OCI-LY1 (cell line): ENCODE measurements around the gene LENG1.
A peak's percentile ranks its signal among the peaks of the same experiment; 100 is the strongest.

ENCODE experiments used
- H2AFZ ChIP-seq: fragments of 200-600 bp; sonication (generic), shearing (Covaris generic); 2 replicates; pipeline ENCODE4 v1.6.0; 2014; ENCODE audit warnings: antibody characterized with exemption, mild to moderate bottlenecking, low read length
- H3F3A ChIP-seq: fragments of 200-600 bp; sonication (generic), shearing (Covaris generic); 2 replicates; pipeline ENCODE4 v1.6.0; 2014; ENCODE audit warnings: mild to moderate bottlenecking, antibody characterized with exemption, low read length, moderate library complexity; ENCODE audit not compliant: insufficient read depth
- H3K27ac ChIP-seq: fragments of 200-600 bp; sonication (generic); 2 replicates; pipeline ENCODE4 v1.5.1; 2014; ENCODE audit warnings: low read length, mixed run types, mild to moderate bottlenecking, low read depth; ENCODE audit not compliant: poor library complexity, severe bottlenecking
- H3K27me3 ChIP-seq: fragments of 200-600 bp; sonication (generic); 2 replicates; pipeline ENCODE4 v1.6.0; 2014; ENCODE audit warnings: antibody characterized with exemption, mild to moderate bottlenecking, low read length, moderate library complexity; ENCODE audit not compliant: insufficient read depth
- H3K36me3 ChIP-seq: fragments of 200-600 bp; sonication (generic); 2 replicates; pipeline ENCODE4 v1.6.1; 2014; ENCODE audit warnings: mild to moderate bottlenecking, antibody characterized with exemption, low read length, moderate library complexity, mixed read lengths; ENCODE audit not compliant: insufficient read depth
- H3K4me1 ChIP-seq: fragments of 200-600 bp; sonication (generic); 2 replicates; pipeline ENCODE4 v1.5.1; 2014; ENCODE audit warnings: mild to moderate bottlenecking, low read length, moderate library complexity; ENCODE audit not compliant: insufficient read depth, severe bottlenecking
- H3K4me2 ChIP-seq: fragments of 200-600 bp; sonication (generic), shearing (Covaris generic); 2 replicates; pipeline ENCODE4 v1.6.1; 2014; ENCODE audit warnings: low read length
- H3K4me3 ChIP-seq: fragments of 200-600 bp; sonication (generic); 2 replicates; pipeline ENCODE4 v1.5.1; 2014; ENCODE audit warnings: low read length, low read depth, mild to moderate bottlenecking, mixed read lengths; ENCODE audit not compliant: poor library complexity, severe bottlenecking
- H3K79me2 ChIP-seq: fragments of 200-600 bp; shearing (Covaris generic); 2 replicates; pipeline ENCODE4 v1.6.1; 2016; ENCODE audit warnings: mixed run types, low read length, mixed read lengths; ENCODE audit not compliant: insufficient read depth
- H3K9ac ChIP-seq: fragments of 200-600 bp; sonication (generic), shearing (Covaris generic); 2 replicates; pipeline ENCODE4 v1.6.1; 2014; ENCODE audit warnings: mild to moderate bottlenecking, low read length, mixed read lengths
- H3K9me2 ChIP-seq: fragments of 200-600 bp; sonication (generic), shearing (Covaris generic); 2 replicates; pipeline ENCODE4 v1.6.1; 2014; ENCODE audit warnings: low read depth, mild to moderate bottlenecking, low read length, mixed read lengths
- H3K9me3 ChIP-seq: fragments of 200-600 bp; shearing (Covaris generic); 2 replicates; pipeline ENCODE4 v1.6.1; 2014; ENCODE audit warnings: low read length, mixed read lengths
- H4K20me1 ChIP-seq: fragments of 200-600 bp; sonication (generic), shearing (Covaris generic); 2 replicates; pipeline ENCODE4 v1.6.0; 2016; ENCODE audit warnings: mild to moderate bottlenecking, low read length; ENCODE audit not compliant: insufficient read depth
- EZH2 ChIP-seq: fragments of 200-600 bp; sonication (generic), shearing (Covaris generic); IDR thresholded peaks from 2 replicates; pipeline ENCODE4 v1.8.0; 2017; ENCODE audit warnings: borderline replicate concordance, mixed run types, mild to moderate bottlenecking, antibody characterized with exemption, low read length, moderate library complexity, mixed read lengths
- TF ChIP-seq, protein P1 (sequence below): fragments of 200-600 bp; sonication (generic), shearing (Covaris generic); IDR thresholded peaks from 2 replicates; pipeline ENCODE4 v1.5.1; 2017; ENCODE audit warnings: mild to moderate bottlenecking, antibody characterized with exemption, low read length, moderate library complexity, mixed read lengths

LENG1 gene

DNA sequence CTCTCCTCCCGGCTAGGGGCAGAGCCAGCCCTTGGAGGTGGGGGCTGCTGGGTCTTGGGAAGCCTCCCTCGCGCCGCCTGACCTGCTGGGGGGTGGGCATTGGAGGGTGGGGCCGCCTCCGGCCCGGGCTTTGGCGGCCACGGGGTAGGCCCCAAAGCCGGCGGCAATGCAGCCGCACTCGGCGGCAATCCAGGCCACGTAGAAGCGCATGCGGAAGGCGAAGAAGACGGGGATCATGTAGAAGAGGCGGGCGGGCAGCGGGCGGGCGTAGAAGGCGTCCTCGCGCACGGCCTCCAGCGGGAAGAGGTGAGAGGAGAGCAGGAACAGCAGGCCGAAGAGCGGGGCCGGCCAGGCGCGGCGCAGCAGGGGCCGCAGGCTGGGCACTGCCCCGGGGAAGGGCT, 21.2 kb upstream of the LENG1 start:
- Histone ChIP-seq H2AFZ (no peak overlapping the region), H3K9me3 (no peaks in the 10 kb centered on the region), H3K79me2 (no peaks in the 10 kb centered on the region), H3K4me1 (peaks cover 10% of the 10 kb centered on the region), H3K27me3 (no peaks in the 10 kb centered on the region), H3K9me2 (no peaks in the 10 kb centered on the region), H3K36me3 (no peaks in the 10 kb centered on the region), H3K4me3 (no peak overlapping the region), H3K9ac (no peak overlapping the region), H3K4me2 (no peak overlapping the region), H3K27ac (no peak overlapping the region), H4K20me1 (no peaks in the 10 kb centered on the region), H3F3A (no peaks in the 10 kb centered on the region)
- TF ChIP-seq, protein P1, sequence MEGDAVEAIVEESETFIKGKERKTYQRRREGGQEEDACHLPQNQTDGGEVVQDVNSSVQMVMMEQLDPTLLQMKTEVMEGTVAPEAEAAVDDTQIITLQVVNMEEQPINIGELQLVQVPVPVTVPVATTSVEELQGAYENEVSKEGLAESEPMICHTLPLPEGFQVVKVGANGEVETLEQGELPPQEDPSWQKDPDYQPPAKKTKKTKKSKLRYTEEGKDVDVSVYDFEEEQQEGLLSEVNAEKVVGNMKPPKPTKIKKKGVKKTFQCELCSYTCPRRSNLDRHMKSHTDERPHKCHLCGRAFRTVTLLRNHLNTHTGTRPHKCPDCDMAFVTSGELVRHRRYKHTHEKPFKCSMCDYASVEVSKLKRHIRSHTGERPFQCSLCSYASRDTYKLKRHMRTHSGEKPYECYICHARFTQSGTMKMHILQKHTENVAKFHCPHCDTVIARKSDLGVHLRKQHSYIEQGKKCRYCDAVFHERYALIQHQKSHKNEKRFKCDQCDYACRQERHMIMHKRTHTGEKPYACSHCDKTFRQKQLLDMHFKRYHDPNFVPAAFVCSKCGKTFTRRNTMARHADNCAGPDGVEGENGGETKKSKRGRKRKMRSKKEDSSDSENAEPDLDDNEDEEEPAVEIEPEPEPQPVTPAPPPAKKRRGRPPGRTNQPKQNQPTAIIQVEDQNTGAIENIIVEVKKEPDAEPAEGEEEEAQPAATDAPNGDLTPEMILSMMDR: no peak
- no peak for TF ChIP-seq EZH2

DNA sequence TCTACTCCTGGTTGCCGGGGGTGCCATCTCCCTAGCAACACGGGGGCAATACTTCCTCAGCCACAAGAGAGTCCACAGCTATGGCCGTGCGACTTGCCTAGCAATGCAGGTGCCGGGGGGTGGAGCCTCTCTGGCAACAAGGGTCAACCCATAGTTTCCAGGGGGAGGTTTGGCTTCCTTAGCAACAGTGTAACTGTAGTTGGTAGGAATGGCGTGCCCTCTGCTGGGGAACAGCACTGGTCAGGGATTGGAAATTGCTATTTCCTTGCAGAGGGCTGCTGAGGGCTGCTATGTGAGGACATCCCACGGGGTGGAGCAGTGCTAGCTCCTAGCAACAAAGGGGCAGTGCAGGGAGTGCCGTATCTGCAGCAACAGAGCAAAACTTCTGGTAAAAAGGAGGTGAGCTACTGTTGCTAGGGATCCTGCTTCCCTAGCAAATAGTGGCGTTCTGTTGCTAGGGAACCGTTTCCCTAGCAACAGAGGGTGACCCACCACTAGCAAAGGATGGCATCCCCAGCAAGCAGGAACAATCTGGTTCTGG, 20.5 kb upstream of the LENG1 start:
- no peaks in the 10 kb centered on the region for H3F3A ChIP-seq
- peaks cover 10% of the 10 kb centered on the region for H3K4me1 ChIP-seq
- TF ChIP-seq, protein P1: peak; percentile 64
- TF ChIP-seq EZH2: no peak
- no peaks in the 10 kb centered on the region for H3K9me2 ChIP-seq
- no peaks in the 10 kb centered on the region for H3K27me3 ChIP-seq
- H3K4me2 ChIP-seq: no peak overlapping the region
- H3K9me3 ChIP-seq: no peaks in the 10 kb centered on the region
- no peak overlapping the region for H3K9ac ChIP-seq
- no peak overlapping the region for H3K27ac ChIP-seq
- no peak overlapping the region for H2AFZ ChIP-seq
- no peaks in the 10 kb centered on the region for H3K79me2 ChIP-seq
- no peak overlapping the region for H3K4me3 ChIP-seq
- H3K36me3 ChIP-seq: peaks cover 4% of the 10 kb centered on the region; the same call in 1 of the 2 replicates
- no peaks in the 10 kb centered on the region for H4K20me1 ChIP-seq

DNA sequence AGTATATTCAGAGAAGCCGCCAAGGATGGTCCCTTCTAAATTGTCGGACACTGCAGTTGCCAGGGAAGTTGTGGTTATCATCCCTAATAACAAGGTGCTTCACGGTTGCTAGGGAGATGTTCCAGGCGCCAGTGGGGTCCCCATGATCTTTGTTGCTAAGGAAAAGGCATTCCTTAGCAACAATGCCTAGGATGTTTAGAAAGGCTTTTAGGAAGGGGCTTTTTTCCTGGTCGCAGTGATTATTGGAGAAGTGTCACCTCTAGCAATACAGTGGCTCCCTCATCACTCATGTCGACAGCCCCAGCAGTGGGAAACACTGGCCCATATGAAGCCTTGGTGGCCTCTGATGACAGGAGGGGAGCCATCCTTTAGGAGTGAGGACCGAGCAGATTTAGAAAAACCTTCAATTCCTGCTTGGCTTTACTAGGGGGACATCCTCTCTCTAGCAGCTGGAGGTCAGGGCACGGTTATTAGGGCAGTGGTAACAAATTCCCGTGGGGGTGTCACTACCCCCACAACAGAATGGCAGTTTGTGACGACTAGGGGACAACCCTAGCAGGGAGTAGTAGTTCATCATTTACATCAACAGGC, 19.8 kb upstream of the LENG1 start:
- Histone ChIP-seq H3K27ac (no peak overlapping the region), H3K9ac (no peak overlapping the region), H3K4me3 (no peak overlapping the region), H3K36me3 (peaks cover 4% of the 10 kb centered on the region; the same call in 1 of the 2 replicates), H3K9me3 (no peaks in the 10 kb centered on the region), H3F3A (no peaks in the 10 kb centered on the region), H2AFZ (no peak overlapping the region), H3K4me2 (no peak overlapping the region), H3K79me2 (no peaks in the 10 kb centered on the region), H3K4me1 (peaks cover 10% of the 10 kb centered on the region), H3K27me3 (no peaks in the 10 kb centered on the region), H3K9me2 (no peaks in the 10 kb centered on the region), H4K20me1 (no peaks in the 10 kb centered on the region)
- TF ChIP-seq EZH2: no peak
- TF ChIP-seq, protein P1: no peak
